ENCODE measurements around the gene DACT2.
"Not testable (repeated sequence)": the region's sequence is repeated elsewhere in the genome, so short reads cannot be mapped to it uniquely, and the experiment has no call there.

The DACT2 gene

GRCh38 chr6:168319279-168320111 is at the start of gene DACT2:
DACT2 (minus strand) TSS chr6:168319777; CDS start chr6:168319633, 144 bp downstream.
- DNase-seq, result peak; percentile 24

DNA sequence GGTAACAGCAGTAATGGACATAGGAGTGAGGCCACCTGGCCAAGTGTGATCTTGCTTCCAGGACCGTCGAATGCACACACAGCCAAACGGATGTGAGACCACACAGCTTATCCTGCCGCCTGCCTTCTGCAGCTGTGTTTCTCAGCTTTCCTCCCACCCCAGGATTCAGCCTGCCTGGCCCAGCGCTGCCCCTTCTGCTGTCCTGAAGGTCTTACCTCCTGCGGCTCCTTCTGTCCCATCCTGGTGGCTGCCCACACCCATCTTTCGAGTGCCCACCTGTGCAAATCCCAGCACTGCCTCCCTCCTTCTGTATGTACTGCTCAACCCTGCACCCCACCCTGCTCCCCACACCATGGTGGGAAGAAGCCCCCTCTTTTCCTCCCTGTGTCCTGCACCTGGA is 49.4 kb upstream of the DACT2 start:
- DNase-seq, result no peak

GRCh38 chr6:168368066-168368820 is 48.7 kb upstream of the DACT2 start:
- no peak for DNase-seq

GRCh38 chr6:168367285-168367751 is 47.7 kb upstream of the DACT2 start:
- DNase-seq, result peak; percentile 57

DNA sequence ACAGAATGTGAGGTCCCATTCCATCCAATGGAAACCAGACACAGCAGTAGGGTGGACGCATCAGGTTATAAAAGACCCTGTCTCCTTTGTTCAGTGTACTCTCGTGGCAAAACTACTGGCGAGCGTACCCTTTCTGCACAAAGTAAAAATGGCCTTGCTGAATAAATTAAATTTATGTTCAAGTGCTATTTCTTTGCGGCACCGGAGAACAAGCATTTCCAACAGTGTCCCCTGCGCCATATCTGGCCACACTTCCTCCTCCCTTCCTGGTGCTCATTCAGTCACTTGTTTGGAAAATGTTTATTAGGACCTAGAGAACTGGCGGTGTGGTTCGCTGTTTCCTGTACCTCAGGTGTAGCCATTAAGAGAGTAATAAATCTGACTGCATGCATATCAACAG is 46.9 kb upstream of the DACT2 start:
- no peak for DNase-seq

DNA sequence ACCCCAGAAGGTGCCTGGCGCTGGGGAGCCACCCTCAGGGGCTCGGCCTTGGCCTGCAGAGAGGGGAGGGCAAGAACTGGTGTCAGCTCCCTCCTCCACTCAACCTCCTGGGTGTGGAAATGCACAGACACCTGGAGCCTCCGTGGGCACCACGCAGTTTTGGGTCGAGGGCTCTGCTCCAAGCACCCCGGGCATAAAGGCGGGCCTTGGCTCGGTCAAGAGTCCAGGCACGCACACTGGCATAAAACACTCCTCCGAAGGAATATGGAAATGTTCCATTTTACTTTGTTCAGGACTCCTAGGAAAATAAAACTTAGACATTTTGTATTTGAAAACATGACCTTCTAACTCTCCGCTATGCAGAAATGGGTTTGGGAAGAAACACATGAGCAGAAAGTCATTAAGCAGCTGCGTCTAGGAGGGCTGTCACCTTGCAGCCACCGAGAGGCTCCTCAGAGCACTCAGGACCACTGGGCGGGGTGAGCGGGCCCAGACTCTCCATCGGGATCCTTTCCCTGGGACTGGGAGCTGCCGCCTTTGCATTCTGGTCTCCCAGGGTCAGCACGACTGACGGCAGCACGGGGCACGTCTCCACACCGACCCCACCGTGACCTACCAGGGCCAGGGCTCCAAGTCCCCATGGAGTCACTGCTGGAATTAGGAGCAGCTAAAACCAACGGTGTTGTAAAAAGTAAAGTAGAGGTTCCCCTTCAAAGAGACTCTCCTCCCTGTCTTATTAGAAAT is 46.0 kb upstream of the DACT2 start:
- DNase-seq, result no peak

- DNase-seq, result no peak
These were observed 45.3 kb upstream of the DACT2 start for GRCh38 chr6:168364793-168365421.

GRCh38 chr6:168363811-168364792 is 44.5 kb upstream of the DACT2 start:
- no peak for DNase-seq

GRCh38 chr6:168363302-168363701 is 43.7 kb upstream of the DACT2 start:
- DNase-seq, result no peak

DNA sequence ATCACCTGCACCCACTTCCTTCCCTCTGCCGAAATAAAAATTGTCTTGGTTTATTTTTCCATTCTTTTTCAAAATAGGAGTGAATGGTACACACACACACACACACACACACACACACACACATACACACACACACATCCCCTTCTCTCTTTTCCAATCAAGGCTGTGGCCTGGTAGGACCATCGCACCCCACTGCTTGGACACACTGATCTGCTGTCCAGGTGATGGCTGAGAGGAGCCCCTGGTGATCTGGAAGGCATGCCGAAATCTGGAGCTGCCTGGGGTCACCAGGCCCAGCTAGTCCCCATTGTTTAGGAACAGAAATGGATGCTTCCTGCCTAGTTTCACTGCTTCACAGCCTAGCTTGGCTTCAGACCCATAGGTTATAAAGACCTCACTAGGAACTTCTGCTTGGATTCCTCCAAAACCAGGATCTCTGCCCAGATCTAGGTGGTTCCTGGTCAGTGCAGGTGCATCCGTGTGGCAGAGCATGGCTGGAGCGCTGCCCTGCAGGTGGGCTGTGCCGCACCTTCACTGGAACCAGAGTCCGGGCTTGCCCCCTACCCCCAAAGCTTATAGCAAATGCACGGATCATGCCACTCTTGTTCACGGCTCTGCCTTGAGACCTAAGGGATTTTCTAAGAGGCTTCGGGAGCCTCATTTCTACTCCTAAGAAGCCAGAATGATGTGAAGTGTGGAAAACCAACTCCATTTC is 42.9 kb upstream of the DACT2 start:
- DNase-seq, result no peak

GRCh38 chr6:168361766-168362165 is 42.2 kb upstream of the DACT2 start:
- no peak for DNase-seq

DNA sequence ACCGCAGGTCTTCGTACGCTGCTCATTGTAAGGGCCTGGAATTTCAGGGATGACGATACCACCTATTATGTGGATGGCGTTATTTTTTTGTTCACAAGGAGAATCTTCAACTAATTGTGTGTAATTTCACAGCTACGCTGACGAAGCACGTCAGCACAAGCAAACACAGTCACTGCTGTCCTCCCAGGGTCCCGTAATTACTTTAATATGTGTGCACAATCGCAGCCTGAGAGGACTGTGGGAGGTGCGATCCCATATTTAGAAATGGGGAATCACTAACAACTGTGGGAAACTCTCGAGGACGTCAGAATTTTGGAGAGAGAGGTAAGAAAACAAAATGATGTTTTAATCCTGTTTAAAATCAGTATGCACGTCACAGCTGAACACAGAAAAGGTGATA is 40.2 kb upstream of the DACT2 start:
- DNase-seq, result no peak

DNA sequence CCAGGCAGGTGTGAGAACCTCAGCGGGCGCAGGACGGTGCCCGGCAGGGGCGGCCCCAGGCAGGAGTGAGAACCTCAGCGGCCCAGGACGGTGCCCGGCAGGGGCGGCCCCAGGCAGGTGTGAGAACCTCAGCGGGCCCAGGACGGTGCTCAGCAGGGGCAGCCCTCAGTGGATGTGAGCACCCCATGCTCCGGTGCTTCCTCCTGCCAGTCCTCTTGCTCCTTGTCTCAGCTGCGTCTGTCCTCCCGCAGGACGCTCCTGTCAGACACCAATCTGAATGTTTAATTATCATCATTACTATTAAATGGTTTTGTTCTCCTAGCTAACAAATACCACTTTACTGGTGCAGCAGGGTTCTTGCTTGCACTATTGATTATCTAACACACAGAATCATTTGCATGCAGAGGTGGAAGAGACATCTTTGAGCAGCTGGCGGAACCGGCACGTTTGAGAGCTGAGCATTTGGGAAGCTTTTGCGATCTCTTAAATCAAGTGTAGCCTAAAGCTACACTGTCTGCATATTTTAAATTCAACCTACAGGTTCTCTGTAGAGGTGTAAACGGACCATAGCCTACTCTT is 39.4 kb upstream of the DACT2 start:
- DNase-seq, result no peak

- not testable (repeated sequence) for DNase-seq
These were observed 37.3 kb upstream of the DACT2 start for GRCh38 chr6:168356872-168357271.

DNA sequence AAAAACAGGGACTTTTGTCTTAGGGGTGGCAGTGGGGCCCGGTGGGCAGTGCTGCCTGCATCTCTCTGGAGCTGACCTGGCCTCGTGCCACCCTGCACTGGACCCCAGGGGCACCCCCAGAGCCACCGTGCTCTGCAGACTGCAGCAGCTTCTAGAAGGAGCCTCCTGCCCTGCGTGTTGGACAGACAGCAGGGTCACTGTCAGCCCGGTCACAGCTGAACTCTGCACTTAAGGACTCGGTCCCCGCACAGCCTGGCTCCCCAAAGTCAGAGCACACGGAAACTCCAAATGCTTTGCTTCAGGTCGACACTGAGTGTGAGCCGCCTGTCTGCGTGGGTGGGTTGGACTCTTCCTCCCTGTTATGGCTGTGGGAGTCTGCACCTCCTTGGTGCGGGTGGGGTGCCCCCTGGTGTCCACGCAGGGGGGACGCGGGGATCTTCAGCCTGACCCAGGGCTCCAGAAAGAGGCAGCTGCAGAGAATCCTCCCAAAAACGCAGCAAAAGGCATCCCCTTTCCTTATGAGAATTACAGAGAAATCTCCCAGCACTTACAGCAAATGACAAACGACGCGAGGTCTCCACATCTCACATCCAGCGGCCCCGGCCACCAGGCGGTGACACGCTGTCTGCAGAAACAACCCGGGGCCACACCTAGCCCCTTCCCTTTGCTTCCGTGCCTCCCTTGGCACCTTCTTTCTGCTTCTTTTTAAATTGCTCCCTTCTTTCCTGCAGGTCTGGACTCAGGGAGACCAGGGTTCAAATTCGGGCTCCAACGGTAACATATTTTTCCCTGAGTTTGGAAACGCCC is 36.3 kb upstream of the DACT2 start:
- peak; percentile 39 for DNase-seq

DNA sequence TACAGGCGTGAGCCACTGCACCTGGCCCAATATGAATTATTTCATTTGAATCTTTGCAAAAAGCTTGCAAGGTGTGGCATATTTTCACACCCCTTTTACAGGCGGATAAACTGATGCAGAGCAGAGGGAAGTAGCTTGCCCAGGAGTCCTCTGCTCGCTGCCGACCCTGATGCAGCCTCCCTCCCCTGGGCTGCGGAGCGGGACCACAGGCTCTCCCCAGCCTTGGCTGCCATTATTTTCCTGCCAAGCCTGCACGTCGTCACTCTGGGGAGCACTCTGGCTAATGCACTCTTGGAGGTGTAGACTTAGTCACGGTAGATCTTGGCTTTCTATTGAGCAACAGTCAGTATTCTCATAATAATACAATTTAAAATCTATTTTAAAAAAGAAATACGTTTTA is 34.8 kb upstream of the DACT2 start:
- DNase-seq, result no peak

GRCh38 chr6:168353041-168353440 is 33.5 kb upstream of the DACT2 start:
- DNase-seq, result no peak

DNA sequence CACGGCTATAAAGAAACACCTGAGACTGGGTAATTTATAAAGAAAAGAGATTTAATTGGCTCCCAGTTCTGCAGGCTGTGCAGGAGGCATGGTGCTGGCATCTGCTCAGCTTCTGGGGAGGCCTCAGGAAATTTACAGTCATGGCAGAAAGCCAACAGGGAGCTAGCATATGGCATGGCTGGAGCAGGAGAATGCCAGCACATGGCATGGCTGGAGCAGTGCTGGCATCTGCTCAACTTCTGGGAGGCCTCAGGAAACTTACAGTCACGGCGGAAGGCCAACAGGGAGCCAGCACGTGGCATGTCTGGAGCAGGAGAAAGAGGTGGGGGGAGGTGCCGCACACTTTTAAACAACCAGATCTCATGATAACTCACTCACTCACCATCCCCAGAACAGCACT is 32.5 kb upstream of the DACT2 start:
- no peak for DNase-seq

- DNase-seq, result no peak
These were observed 30.2 kb upstream of the DACT2 start for GRCh38 chr6:168349718-168350210.

Measured in NCI-H2029 (cell line).